GM18505 (cell line): ENCODE measurements around the gene MMUT.
"Not testable (repeated sequence)": the region's sequence is repeated elsewhere in the genome, so short reads cannot be mapped to it uniquely, and the experiment has no call there.

Source experiments
- ATAC-seq: cut with Tn5 transposase; IDR thresholded peaks from one replicate; pipeline ENCODE4 v1.9.1; 2021; ENCODE audit not compliant: unreplicated experiment
- POLR2A ChIP-seq: IDR thresholded peaks from 4 replicates; pipeline ENCODE4 v1.6.1; 2011; ENCODE audit warnings: borderline replicate concordance; ENCODE audit not compliant: insufficient read depth, insufficient read length; ENCODE audit errors: extremely low read depth

The MMUT gene

DNA sequence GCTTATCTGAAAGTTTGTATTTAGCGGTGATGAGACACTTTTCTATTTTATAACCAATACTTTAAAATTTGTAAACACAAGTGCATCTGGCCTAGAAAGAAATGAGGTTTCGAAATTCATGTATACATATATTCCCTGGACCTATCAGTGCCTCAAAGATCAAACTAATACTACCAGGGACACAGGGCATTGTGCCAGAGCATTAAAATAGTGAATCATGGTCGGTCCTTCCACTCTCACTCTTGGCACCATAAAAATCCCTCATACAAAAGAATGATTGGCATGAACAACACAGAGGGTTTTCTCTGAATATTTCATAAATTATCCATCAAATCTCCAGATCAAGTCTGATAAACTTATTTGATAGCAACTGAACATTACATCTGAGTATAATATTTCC lies 62.0 kb downstream of the MMUT start:
- no peak for ATAC-seq

GRCh38 chr6:49386667-49387508 lies 76.2 kb downstream of the MMUT start:
- not testable (repeated sequence) for ATAC-seq

More for the DNA sequence above, 62.0 kb downstream of the MMUT start:
- no peak for TF ChIP-seq POLR2A

DNA sequence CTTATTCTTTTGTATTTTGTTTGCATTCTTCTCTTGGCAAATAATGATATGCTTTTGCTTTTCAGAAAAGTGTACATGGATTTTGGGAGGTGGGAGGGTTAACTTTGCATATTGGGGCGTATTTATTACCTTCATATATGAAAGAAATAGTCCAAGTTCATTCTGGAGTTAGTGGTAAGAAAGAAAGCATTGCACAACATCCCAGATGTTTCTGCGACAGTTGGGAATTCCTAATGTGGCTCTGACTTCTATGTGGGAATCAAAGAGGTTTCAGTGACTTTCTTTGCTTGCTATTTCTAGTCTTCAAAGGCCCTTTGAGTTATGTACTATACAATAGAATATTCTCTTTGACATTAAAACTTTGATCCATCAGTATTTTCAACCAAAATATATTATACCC lies 78.1 kb downstream of the MMUT start:
- ATAC-seq = no peak
- no peak for TF ChIP-seq POLR2A
